ENCODE results near the gene GOLGA6L9.
"Not testable (repeated sequence)": the region's sequence is repeated elsewhere in the genome, so short reads cannot be mapped to it uniquely, and the experiment has no call there.

GOLGA6L9 gene

DNA sequence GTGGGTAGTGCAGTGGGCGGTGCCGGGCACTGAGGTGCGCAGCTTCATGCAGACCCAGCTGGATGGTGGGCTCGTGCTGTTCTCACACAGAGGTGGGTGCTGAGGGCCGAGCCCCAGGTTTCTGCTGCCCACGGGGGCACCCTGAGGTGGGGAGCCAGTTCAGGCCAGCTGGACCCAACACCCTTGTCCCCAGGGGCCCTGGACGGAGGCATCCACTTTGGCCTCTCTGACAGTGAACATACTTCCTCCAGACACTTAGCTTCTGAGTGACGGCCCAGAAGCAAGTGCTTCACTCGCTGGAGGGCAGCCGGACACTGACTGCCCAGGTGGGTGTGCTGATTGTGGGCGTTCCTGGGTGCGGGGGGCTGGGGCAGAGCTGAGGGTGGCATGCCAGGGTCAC, 39.8 kb downstream of the GOLGA6L9 start:
- DNase-seq, result not testable (repeated sequence)

DNA sequence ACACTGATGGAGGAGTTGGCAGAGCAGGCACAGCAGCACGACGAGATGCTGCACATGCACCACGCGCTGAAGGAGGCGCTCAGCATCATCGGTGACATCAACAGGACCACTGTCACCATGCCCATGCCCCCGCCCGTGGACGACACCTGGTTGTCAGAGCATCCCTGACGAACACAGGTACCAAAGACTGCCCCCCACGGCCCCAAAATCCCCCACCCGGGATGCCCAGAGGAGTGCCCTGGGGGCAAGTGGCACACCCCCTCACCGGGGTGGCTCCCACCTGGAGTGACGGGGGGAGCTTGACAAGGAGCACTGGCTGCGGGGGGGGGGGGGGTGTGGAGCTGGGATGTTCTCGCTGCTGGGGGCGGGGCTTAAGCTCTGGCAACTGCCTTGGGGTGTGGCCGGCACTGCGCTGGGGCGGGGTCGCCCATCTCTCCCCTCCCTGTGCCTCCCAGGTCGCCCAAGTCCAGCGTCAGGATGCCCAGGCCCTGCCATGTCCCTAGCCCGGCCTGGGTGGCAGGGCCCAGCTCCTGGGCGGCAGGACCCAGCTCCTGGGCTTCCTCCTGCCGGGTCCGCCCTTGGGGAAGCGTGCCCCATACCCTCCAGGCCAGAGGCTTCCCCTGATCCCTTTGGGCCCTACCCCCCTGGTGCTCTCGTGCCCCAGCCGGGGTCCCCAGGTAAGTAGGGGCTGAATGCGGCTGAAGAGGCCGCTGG, 42.8 kb downstream of the GOLGA6L9 start:
- not testable (repeated sequence) for DNase-seq

DNA sequence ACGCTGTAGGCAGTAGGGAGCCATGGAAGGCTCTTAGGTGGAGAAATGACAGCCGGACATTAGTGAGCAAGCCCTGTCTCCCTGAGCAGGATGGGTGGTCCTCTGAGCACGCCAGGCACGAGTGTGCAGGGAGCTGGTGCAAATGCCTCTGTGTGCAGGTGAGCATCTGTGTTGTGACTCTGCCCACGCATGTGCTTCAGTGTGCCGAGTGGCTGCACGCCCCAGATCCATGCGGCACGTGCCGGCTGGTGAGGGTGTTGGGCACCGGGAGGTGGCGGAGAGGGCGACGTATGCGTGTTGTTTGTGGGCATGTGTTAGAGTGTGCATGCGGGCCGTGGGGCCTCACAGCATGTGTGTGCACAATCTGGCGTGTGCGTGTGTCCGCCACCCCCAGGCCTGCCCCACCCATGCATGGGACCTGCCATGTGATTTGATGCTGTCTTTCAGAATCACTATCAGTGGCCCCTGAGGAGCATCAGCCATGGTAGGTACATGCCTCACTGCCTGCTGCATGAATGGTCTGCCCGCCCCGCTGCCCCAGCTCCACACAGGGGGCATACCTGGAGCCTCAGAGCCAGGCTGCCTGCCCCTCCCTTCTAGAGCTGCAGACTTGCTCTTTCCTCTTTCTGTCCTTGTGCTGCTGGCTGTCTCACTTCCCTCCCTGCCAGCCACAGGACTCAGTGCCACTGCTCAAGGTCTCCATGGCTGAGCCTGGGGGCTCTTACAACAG, 45.1 kb downstream of the GOLGA6L9 start:
- DNase-seq, result not testable (repeated sequence)

DNA sequence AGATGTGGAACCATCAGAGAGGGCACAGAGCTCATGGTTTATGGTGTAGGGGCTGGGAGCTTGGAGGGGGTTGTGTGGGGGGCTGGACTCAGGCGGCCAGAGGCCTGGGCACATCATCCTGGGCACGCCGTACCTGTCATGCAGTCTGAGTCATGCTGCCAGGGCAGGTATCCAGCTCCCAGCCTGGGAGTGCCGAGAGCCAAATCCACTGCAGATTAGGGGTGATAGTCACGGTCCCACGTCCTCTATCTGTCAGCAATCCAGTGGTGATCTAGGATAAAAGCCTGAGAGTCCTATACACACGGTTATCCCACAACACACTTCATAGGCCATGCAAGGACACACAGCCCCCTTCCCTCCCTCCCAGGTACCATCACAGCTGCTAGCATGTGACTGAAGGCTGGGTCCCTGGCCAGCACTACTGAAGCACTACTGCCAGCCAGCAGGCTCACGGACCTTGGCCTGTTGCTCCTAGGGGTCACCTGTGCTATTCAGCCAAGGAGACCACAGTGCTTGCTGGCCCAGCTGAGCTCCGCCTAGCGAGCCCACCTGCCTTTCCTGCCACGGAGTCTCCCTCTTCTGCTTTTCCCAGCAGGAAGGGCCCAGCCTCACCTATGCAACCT, 45.8 kb downstream of the GOLGA6L9 start:
- DNase-seq, result not testable (repeated sequence)

DNA sequence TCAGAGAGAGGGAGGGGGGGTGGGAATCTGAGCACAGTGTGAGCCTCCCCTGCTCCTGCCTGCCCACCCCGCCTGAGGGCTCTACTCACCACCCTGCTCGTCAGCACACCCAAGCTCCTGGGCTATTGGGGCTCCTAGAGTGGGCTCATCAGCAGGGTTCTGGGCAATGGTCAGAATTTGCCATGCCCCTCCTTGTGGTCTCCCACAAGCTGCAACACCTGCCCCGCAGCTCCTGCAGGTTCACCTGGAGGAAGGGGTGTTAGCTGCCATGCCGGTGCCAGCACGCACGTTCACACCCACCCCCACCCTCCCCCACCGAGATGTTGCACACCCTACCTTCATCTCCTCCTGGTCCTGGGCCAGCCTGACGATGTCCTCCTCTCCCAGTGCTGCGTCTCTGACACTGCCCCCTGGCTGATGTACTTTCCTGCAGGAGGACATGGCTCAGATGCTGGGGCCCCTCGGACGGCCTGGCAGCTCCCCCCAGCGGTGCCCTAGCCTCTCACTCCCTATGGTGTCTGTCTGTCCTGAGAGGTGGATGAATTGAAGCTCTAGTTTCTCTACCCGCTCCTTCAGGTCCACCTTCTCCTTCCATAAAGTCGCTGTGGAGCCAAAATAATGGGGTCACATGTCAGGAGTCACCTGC, 47.2 kb downstream of the GOLGA6L9 start:
- not testable (repeated sequence) for DNase-seq

DNA sequence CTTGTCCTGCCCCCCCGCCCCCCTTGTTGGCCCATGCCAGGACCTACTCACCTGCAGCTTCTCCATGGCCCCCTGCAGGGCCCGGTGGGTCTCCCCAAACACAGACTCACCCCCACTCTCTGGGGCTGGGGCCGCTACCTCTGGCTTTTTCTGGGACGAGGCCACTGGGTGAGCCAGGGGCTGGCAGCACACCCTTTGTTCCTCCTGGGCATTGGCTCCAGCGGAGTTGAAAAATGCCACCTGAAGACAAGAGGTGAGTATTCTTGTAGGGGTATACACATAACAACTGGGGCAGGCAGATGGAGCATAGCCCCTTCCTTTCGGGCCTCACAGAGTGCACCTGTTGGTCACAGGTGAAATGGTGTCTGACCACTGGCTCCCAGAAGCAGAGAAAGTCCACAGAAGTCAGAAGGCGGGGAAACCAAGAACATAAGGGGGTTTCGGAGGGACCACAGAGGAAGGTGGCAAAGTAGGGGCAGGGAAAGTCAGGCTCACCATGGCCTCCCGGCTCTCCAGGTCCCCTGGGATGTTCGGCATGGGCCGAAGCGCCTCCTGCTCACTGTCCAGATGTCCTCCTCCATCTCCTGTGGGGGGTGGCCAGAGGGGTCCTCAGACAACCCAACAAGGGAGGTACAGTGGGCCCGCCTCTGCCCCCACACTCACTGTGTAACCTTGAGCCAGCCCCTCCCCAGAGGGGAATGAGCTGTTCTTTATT, 47.9 kb downstream of the GOLGA6L9 start:
- DNase-seq, result not testable (repeated sequence)

All from fibroblast of skin of scalp (primary cell).